ENCODE data around the gene DENND5B. TPM values are rescaled to one million over a fixed set of nuclear protein-coding genes. Genes with fewer than 3 reads are reported as not detected.

Gene DENND5B
- total and polyA plus RNA-seq, 10 of the 15 experiments (the other 5 are each of a cell fraction or from before 2014, with no cell fraction given) = 0.39 to 32.5 (median 20.6) TPM

- no TSS peak for BruUV-seq (replicated peaks)
- DNase-seq (ENCODE audit: low read depth, low spot score) (no peak), FAIRE-seq (no peak), ATAC-seq (no peak)
- Histone ChIP-seq H4K20me1 (ENCODE audit: control insufficient read depth, insufficient read depth) (no peaks in the 10 kb centered on the region), H3K4me3 (no peak overlapping the region), H3K4me2 (ENCODE audit: control insufficient read depth, insufficient read depth) (no peak overlapping the region), H3K9me3 (replicated peaks; ENCODE audit: control insufficient read depth, insufficient read depth, low read length) (no peaks in the 10 kb centered on the region), H3K9ac (ENCODE audit: control insufficient read depth, insufficient read depth, low read length) (no peak overlapping the region), H3K27me3 (replicated peaks in 1 of 2; ENCODE audit: control insufficient read depth in 2 of 2, insufficient read depth in 2 of 2, low read length in 1 of 2) (no peaks in the 10 kb centered on the region), H3K79me2 (ENCODE audit: control insufficient read depth, insufficient read depth, low read length) (no peaks in the 10 kb centered on the region), H2AFZ (ENCODE audit: control insufficient read depth, low read depth, low read length) (no peak overlapping the region), H3K36me3 (ENCODE audit: control insufficient read depth in 2 of 2, insufficient read depth in 2 of 2, low read length in 1 of 2) (no peaks in the 10 kb centered on the region), H3K27ac (ENCODE audit: control insufficient read depth, insufficient read depth) (no peak overlapping the region), H3K4me1 (ENCODE audit: control insufficient read depth, insufficient read depth, low read length) (peaks cover 4% of the 10 kb centered on the region)
- WGBS (ENCODE audit: insufficient coverage, insufficient replicate concordance, low lambda C conversion rate, missing lambda C conversion rate) = 44% methylated on average over 8 of the region's 8 CpGs
- ChIA-PET SMC1A (ENCODE audit: uncharacterized antibody, unreplicated experiment) (no interaction called here), RAD21 (ENCODE audit: unreplicated experiment) (interaction anchor here (0.8 to 1.2 kb wide), 2 partner anchors 12 to 97 kb away, joined by 3 read pairs; no protein-coding TSS in a partner anchor), CTCF (interaction anchor here (1.2 kb wide), 1 partner anchor 97 kb away, joined by 3 read pairs; no protein-coding TSS in a partner anchor), POLR2A (interaction anchor here (0.7 kb wide), 1 partner anchor 40 kb away, joined by 5 read pairs; no protein-coding TSS in a partner anchor)
- intact Hi-C loops (cut with micrococcal nuclease; ENCODE audit: unreplicated experiment) (no loop called here), in situ Hi-C loops (cut with MboI) (no loop called here)
- TF ChIP-seq SPI1 (IDR thresholded peaks at IDR 0.05; ENCODE audit: borderline replicate concordance, insufficient read depth, low read depth, low read length) = peak; percentile 9; the same call in 1 of the 2 replicates
- no peak for TF ChIP-seq RBBP5 (conservative IDR thresholded peaks at IDR 0.05)
Observed at GRCh38 chr12:31368666-31369361, 222.1 kb downstream of the DENND5B start.

DNA sequence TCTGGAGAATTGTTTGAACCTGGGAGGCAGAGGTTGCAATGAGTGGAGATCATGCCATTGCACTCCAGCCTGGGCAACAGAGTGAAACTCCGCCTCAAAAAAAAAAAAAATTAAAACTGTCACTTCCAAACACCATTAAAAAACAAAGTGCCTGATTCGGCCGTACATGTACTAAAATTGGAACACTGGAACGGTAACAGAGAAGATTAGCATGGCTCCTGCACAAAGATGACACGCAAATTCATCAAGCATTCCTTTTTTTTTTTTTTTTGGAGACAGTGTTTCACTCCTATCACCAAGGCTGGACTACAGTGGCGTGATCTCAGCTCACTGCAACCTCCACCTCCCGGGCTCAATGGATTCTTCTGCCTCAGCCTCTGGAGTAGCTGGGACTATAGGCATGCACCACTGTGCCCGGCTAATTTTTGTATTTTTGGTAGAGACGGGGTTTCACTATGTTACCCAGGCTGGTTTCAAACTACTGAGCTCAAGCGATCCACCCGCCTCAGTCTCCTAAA, 224.8 kb downstream of the DENND5B start:
- 83% methylated on average over 9 of the region's 11 CpGs for WGBS (ENCODE audit: insufficient coverage, insufficient replicate concordance, low lambda C conversion rate, missing lambda C conversion rate)
- H3K79me2 ChIP-seq (ENCODE audit: control insufficient read depth, insufficient read depth, low read length) = no peaks in the 10 kb centered on the region
- ChIA-PET RAD21 (ENCODE audit: unreplicated experiment) (no interaction called here), POLR2A (no interaction called here), CTCF (interaction anchor here (1.7 kb wide), 1 partner anchor 94 kb away, joined by 4 read pairs; no protein-coding TSS in a partner anchor), SMC1A (ENCODE audit: uncharacterized antibody, unreplicated experiment) (no interaction called here)
- BruUV-seq (replicated peaks) = no TSS peak
- H2AFZ ChIP-seq (ENCODE audit: control insufficient read depth, low read depth, low read length) = no peak overlapping the region
- no peaks in the 10 kb centered on the region; the same call in 2 of the 3 replicates for H3K9me3 ChIP-seq (replicated peaks; ENCODE audit: control insufficient read depth, insufficient read depth, low read length)
- in situ Hi-C loops (cut with MboI) = no loop called here
- ATAC-seq (no peak), DNase-seq (ENCODE audit: low read depth, low spot score) (no peak), FAIRE-seq (no peak)
- TF ChIP-seq HCFC1 (IDR thresholded peaks at IDR 0.05; ENCODE audit: low read length) (no peak), MEF2B (IDR thresholded peaks at IDR 0.05; ENCODE audit: partially characterized antibody, poor library complexity, severe bottlenecking) (no peak), WRNIP1 (IDR thresholded peaks at IDR 0.05; ENCODE audit: borderline replicate concordance, low read depth, low read length) (no peak)
- no peak overlapping the region for H3K4me2 ChIP-seq (ENCODE audit: control insufficient read depth, insufficient read depth)
- no peaks in the 10 kb centered on the region for H4K20me1 ChIP-seq (ENCODE audit: control insufficient read depth, insufficient read depth)
- H3K27ac ChIP-seq (ENCODE audit: control insufficient read depth, insufficient read depth) = no peak overlapping the region
- peaks cover 22% of the 10 kb centered on the region for H3K4me1 ChIP-seq (ENCODE audit: control insufficient read depth, insufficient read depth, low read length)
- no peak overlapping the region for H3K4me3 ChIP-seq
- no peak overlapping the region for H3K9ac ChIP-seq (ENCODE audit: control insufficient read depth, insufficient read depth, low read length)
- intact Hi-C loops (cut with micrococcal nuclease; ENCODE audit: unreplicated experiment) = no loop called here
- no peaks in the 10 kb centered on the region for H3K36me3 ChIP-seq (ENCODE audit: control insufficient read depth in 2 of 2, insufficient read depth in 2 of 2, low read length in 1 of 2)
- H3K27me3 ChIP-seq (replicated peaks in 1 of 2; ENCODE audit: control insufficient read depth in 2 of 2, insufficient read depth in 2 of 2, low read length in 1 of 2) = no peaks in the 10 kb centered on the region

Measured in GM12878 (cell line).